HG02763 (cell line): ENCODE measurements around the gene BPIFA1.

Experiments
- ATAC-seq: cut with Tn5 transposase; IDR thresholded peaks from one replicate; pipeline ENCODE4 v1.9.1; 2021; ENCODE audit warnings: mild to moderate bottlenecking, moderate library complexity; ENCODE audit not compliant: unreplicated experiment

BPIFA1 gene

GRCh38 chr20:33235696-33236095 is at the start of gene BPIFA1:
TSS of gene BPIFA1 (plus strand) at chr20:33235996. CDS start at chr20:33237712, 1,716 bp downstream.
- no peak for ATAC-seq

GRCh38 chr20:33187491-33187890 is 48.3 kb upstream of the BPIFA1 start:
- no peak for ATAC-seq

DNA sequence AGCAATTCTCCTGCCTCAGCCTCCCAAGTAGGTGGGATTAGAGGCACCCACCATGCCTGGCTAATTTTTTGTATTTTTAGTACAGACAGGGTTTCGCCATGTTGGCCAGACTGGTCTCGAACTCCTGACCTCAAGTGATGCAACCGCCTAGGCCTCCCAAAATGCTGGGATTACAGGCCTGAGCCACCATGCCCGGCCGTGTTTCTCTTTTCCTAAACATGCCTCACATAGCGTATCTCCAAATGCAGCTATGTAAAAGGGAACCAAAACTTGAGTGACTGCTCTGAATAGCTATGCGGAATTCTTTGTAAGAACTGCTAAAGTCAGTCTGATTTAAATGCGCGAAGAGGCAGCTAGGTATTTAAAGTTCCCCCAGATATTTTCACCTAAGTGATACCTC is 47.4 kb upstream of the BPIFA1 start:
- ATAC-seq = no peak

DNA sequence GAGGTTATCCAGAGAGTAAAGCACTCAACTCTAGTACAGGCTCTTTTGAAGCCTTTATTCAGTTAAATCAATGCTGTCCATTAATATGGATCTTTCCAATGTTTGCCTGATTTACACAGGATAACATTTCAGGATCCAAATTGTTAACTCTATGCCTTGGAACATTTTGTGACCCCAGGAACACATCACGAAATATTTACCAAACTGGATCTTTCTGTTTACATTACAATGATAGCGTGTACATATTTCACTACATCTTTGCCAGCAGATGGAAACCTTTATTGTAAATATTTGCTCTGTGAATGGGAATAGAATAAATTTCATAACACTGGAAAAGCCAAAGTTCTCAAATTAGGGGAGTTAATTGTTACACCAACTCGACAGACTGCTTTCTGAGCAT is 44.3 kb upstream of the BPIFA1 start:
- ATAC-seq = no peak

GRCh38 chr20:33191955-33192354 is 43.8 kb upstream of the BPIFA1 start:
- no peak for ATAC-seq

- ATAC-seq = no peak
Observed at GRCh38 chr20:33192912-33193501, 42.8 kb upstream of the BPIFA1 start.

DNA sequence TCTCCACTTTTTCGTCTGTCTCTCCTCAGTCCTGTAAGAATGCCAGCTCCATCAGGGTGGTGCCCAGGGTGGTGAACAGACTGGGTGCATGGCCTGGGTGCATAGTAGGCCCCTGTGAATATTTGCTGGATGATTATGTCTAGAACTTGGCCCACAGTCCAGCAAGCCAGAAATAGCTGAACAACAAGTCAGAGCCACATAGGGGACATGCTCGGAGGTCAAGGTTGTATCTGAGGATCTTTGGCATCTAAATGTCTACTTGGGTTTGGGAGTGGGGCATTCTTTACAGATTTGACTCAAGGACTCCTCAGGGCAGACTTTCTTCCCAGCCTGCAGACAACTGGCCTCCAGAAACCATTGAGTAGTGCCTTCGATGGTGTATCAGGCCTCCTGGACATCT is 36.8 kb upstream of the BPIFA1 start:
- ATAC-seq = no peak

GRCh38 chr20:33202451-33202850 is 33.3 kb upstream of the BPIFA1 start:
- ATAC-seq = no peak

GRCh38 chr20:33203444-33203843 is 32.4 kb upstream of the BPIFA1 start:
- no peak for ATAC-seq

GRCh38 chr20:33209789-33210188 is 26.0 kb upstream of the BPIFA1 start:
- ATAC-seq = no peak

DNA sequence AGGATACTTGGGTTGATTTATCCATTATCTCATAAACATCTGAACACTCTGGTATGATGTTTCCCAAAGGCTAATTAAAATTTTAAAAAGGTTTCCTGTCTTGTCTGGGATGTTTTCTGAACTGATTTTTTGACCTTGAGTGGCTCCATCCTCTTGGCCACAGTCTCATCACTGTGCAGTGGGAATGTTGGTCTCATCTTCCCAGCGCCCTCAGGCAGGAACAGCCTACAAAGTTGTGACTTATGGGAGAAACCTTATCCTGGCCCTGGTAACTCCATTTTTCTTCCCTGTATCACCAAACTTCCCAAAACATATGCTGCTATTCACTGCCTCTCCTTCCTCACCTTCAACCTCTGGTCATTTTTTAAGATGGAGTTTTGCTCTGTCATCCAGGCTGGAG is 25.4 kb upstream of the BPIFA1 start:
- ATAC-seq = no peak

GRCh38 chr20:33211817-33212424 is 23.9 kb upstream of the BPIFA1 start:
- ATAC-seq = no peak

DNA sequence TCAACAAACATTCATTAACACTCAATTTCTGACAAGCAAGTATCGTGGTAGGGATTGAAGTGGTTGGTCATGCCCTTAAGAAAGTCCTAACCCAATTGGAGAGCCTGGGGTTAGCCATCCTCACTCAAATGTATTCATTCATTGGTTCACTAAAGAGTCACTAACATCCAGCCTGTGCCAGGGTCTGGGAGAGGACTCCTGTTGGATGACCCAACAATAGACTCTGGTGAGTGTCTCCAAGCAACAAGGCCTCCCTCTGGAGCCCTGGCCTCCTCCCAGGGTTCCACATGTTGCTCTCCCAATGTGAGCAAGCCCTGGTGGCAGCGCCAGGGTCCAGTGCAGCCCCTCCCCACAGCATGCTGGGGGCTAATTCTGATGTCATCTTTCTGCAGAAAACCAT is 18.7 kb upstream of the BPIFA1 start, which contains the start of gene BPIFA3:
TSS of gene BPIFA3 (plus strand) at position 301 of the 400 bp plus-strand sequence. CDS start 185 bp downstream, outside the sequence.
- no peak for ATAC-seq

DNA sequence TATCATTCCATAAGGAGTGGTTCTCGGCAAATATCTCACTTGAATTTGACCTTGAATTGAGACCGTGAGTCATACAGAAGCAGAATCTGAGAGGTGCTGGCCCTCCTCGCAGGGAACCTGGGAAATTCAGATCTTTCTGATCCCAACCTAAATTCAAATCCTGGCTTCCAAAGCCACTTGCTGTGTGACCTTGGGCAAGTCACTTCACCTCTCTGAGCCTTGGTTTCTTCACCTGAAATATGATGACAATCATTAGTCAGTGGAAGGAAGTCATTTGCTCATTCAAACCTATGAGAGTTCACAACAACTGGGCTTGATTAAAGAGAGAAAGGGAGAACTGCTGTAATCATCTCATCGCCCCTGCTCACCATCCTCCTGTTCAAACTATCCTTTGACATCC is 11.4 kb upstream of the BPIFA1 start:
- no peak for ATAC-seq

GRCh38 chr20:33229843-33230242 is 6.0 kb upstream of the BPIFA1 start:
- ATAC-seq = no peak

- no peak for ATAC-seq
Observed at GRCh38 chr20:33231237-33231636, 4.6 kb upstream of the BPIFA1 start.

- ATAC-seq = no peak
Observed at GRCh38 chr20:33232486-33233072, 3.2 kb upstream of the BPIFA1 start.

DNA sequence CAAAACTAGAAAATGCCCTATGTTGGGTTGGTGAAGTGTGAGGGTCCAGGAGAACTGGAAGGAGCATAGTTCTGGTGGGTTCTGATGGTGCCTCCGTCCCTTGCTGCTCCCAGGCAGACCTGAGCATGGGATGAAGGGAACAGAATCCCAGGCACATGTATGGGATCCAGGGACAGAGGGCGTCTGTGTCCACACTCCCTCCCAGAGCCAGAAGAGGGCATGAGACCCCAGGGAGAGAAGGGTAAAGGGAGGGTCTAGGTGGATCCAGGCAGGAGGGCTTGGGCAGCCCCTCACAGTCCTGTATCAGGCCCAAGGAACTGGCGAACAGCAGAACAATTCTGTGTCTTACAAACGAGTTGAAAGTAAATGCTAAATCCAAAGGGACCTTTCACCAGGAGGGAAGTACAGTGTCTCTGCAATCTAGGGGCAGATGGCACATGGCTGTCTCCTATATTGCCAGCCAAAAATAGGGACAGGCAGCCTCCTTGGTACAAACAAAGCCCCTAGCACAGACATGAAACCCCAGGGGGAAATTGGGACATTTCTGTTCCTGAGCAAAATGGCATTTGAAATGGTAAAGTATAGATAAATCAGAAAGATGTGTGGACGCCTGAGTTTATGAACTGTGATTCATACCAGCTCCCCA is 2.5 kb upstream of the BPIFA1 start:
- ATAC-seq = no peak

GRCh38 chr20:33234050-33234449 is 1.7 kb upstream of the BPIFA1 start:
- ATAC-seq = no peak

- ATAC-seq = no peak
Observed at GRCh38 chr20:33236351-33236750, 555 bp downstream of the BPIFA1 start.

- no peak for ATAC-seq
Observed at GRCh38 chr20:33237989-33238388, 2.2 kb downstream of the BPIFA1 start.

GRCh38 chr20:33239418-33239817 is 3.6 kb downstream of the BPIFA1 start:
- no peak for ATAC-seq
